Measurements from ENCODE around the gene NOTCH4.

NOTCH4 gene

DNA sequence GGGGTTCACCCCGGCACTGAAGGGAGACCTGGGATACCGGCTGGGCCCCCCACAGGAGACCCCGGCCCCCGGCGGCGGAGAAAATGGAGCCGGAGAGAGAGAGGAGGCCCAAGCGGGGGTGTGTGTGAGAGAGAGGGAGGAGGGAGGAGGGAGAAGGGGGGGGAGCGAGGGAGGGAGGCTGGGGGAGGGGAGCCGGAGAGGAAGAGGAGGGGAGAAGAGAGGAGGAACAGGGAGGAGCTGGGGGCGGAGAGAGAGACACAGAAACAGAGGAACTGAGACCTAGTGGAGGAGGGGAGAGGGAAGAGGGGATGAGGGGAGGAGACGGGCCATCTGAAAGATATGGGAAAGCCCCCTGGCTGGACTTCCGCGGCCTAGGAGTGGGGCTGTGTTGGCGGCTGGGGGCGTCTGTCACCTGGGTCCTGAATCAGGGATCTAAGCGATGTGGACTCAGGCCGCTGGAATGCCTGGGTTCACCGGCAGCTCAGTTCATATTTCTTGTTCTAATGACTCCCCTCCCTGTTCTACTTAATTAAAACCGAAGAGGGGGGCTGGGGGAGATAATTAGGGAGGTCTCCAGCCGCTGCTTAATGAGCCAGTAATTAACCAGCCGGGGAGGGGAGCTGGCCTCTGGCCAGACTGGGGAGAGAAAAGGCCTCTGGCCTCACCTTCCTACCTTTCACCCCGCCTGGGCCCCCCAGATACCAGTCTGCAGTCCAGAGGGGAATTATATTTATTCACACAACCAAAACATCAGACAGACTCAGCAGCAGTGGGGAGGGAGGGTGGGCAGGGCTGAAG lies 33.6 kb downstream of the NOTCH4 start, which contains the start of gene PBX2 (continued):
- TF ChIP-seq KLF8 (tag by site-specific recombination; IDR thresholded peaks at IDR 0.05) (peak; percentile 86), ZNF292 (tag by site-specific recombination; IDR thresholded peaks at IDR 0.05; ENCODE audit: borderline replicate concordance, low read depth) (no peak), ZNF426 (tag by site-specific recombination; IDR thresholded peaks at IDR 0.05) (no peak), TRIM28 (IDR thresholded peaks at IDR 0.05; ENCODE audit: borderline replicate concordance, low read length) (no peak), IKZF3 (tag by site-specific recombination; IDR thresholded peaks at IDR 0.05) (peak; percentile 87), ZNF324 (tag by site-specific recombination; IDR thresholded peaks at IDR 0.05) (peak; percentile 76), ZNF629 (tag by site-specific recombination; IDR thresholded peaks at IDR 0.05) (peak; percentile 70), ZNF555 (tag by site-specific recombination; conservative IDR thresholded peaks at IDR 0.05) (no peak), HOXD13 (CRISPR knock-in tag; IDR thresholded peaks at IDR 0.05; ENCODE audit: borderline replicate concordance) (0 out of 2 replicates have a peak, but pooled peaks have one; percentile 56), KLF10 (tag by site-specific recombination; IDR thresholded peaks at IDR 0.05) (peak; percentile 76; the same call in 1 of the 2 replicates), ZBTB21 (tag by site-specific recombination; IDR thresholded peaks at IDR 0.05) (peak; percentile 28; the same call in 1 of the 2 replicates), ZNF223 (tag by site-specific recombination; IDR thresholded peaks at IDR 0.05) (no peak)
- TF ChIP-seq, protein P1, sequence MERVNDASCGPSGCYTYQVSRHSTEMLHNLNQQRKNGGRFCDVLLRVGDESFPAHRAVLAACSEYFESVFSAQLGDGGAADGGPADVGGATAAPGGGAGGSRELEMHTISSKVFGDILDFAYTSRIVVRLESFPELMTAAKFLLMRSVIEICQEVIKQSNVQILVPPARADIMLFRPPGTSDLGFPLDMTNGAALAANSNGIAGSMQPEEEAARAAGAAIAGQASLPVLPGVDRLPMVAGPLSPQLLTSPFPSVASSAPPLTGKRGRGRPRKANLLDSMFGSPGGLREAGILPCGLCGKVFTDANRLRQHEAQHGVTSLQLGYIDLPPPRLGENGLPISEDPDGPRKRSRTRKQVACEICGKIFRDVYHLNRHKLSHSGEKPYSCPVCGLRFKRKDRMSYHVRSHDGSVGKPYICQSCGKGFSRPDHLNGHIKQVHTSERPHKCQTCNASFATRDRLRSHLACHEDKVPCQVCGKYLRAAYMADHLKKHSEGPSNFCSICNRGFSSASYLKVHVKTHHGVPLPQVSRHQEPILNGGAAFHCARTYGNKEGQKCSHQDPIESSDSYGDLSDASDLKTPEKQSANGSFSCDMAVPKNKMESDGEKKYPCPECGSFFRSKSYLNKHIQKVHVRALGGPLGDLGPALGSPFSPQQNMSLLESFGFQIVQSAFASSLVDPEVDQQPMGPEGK (tag by site-specific recombination; IDR thresholded peaks at IDR 0.05), result peak; percentile 97
- TF ChIP-seq, protein P2, sequence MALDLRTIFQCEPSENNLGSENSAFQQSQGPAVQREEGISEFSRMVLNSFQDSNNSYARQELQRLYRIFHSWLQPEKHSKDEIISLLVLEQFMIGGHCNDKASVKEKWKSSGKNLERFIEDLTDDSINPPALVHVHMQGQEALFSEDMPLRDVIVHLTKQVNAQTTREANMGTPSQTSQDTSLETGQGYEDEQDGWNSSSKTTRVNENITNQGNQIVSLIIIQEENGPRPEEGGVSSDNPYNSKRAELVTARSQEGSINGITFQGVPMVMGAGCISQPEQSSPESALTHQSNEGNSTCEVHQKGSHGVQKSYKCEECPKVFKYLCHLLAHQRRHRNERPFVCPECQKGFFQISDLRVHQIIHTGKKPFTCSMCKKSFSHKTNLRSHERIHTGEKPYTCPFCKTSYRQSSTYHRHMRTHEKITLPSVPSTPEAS (tag by site-specific recombination; IDR thresholded peaks at IDR 0.05), result no peak; the same call in 1 of the 2 replicates

DNA sequence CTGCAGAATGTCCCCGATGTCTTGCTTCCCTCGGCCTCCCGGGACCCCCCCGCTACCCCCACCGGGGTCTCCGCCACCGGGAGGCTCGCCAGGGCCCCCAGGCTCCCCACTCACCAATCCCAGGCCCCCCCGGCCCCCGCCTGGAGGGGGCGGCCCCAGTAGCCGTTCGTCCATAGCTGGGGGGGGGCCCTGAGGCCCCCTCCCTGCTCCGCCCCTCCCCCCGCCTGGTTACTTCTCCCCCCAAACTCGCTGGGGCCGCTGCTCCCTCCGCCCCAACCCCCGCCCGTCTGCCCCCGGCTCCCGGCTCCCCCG lies 34.2 kb downstream of the NOTCH4 start:
- peaks cover 8% of the 10 kb centered on the region for H3K4me1 ChIP-seq (ENCODE audit: control insufficient read depth, insufficient read depth, low read length)
- CTCF ChIA-PET, result interaction anchor here (0.6 to 1.8 kb wide), 4 partner anchors 13 to 72 kb away, joined by 3 to 6 read pairs (median 4); no protein-coding TSS in a partner anchor
- POLR2A ChIA-PET, result interaction anchor here (1.0 to 2.2 kb wide), 10 partner anchors 11 to 782 kb away, joined by 3 to 18 read pairs (median 6); partner anchors contain the start of genes AGPAT1, ATF6B and FKBPL
- peak overlapping the region; percentile 77 for H3K27ac ChIP-seq (ENCODE audit: extremely low read depth, low read depth, low read length)
- no peaks in the 10 kb centered on the region for H3K9me3 ChIP-seq (ENCODE audit: control insufficient read depth, insufficient read depth, low read depth, low read length)
- TF ChIP-seq ZNF701 (tag by site-specific recombination; IDR thresholded peaks at IDR 0.05), result no peak
- TF ChIP-seq KLF1 (tag by site-specific recombination; IDR thresholded peaks at IDR 0.05), result no peak
- no peak for TF ChIP-seq ZNF2 (tag by site-specific recombination; IDR thresholded peaks at IDR 0.05)
- no peak for TF ChIP-seq ZNF660 (tag by site-specific recombination; IDR thresholded peaks at IDR 0.05)
- TF ChIP-seq ZNF629 (tag by site-specific recombination; IDR thresholded peaks at IDR 0.05), result no peak
- TF ChIP-seq ZNF292 (tag by site-specific recombination; IDR thresholded peaks at IDR 0.05; ENCODE audit: borderline replicate concordance, low read depth), result no peak
- no peak for TF ChIP-seq HOXC10 (CRISPR knock-in tag; IDR thresholded peaks at IDR 0.05)
- no peak for TF ChIP-seq SP7 (tag by site-specific recombination; IDR thresholded peaks at IDR 0.05)
- H3K4me3 ChIP-seq (ENCODE audit: low read depth, low read length), result peak overlapping the region; percentile 62
- peaks cover 0 to 27% of the 10 kb centered on the region in 2 experiments; a peak in 1 of 3 replicates for H3K36me3 ChIP-seq (ENCODE audit: control insufficient read depth in 2 of 2, insufficient read depth in 1 of 2, low read length in 2 of 2)

Data from HEK293 (cell line).